Spleen (tissue), 11 donors: ENCODE data around the gene GSK3B. TPM values are rescaled to one million over a fixed set of nuclear protein-coding genes. Genes with fewer than 3 reads are reported as not detected.
A peak's percentile ranks its signal among the peaks of the same experiment; 100 is the strongest.
"Not testable (repeated sequence)": the region's sequence is repeated elsewhere in the genome, so short reads cannot be mapped to it uniquely, and the experiment has no call there.

Experiments used
- DNase-seq: peaks from one replicate; pipeline ENCODE4 v3.0.0-alpha.2; 2020
- H3K27ac ChIP-seq, 8 donors: fragments of 200-600 bp; sonication (generic) in 7 of 8; 1 replicate in 4 of 8; 2 replicates in 4 of 8; pipeline versions ENCODE4 v1.5.0 to v1.8.0; 2016 to 2021; ENCODE audit warnings: inconsistent platforms in 4 of 8, mild to moderate bottlenecking in 4 of 8, moderate library complexity in 1 of 8
- H3K27me3 ChIP-seq, 7 donors: fragments of 200-600 bp; sonication (generic) in 6 of 7; replicated peaks in 1 of 7; 1 replicate in 4 of 7; 2 replicates in 3 of 7; pipeline versions ENCODE4 v1.5.0 to v1.8.0; 2016 to 2021; ENCODE audit warnings: inconsistent platforms in 3 of 7, mild to moderate bottlenecking in 1 of 7
- H3K36me3 ChIP-seq, 6 donors: fragments of 200-600 bp; sonication (generic) in 5 of 6; 1 replicate in 4 of 6; 2 replicates in 2 of 6; pipeline versions ENCODE4 v1.5.0 to v1.8.0; 2016 to 2021; ENCODE audit warnings: inconsistent platforms in 2 of 6
- H3K4me1 ChIP-seq, 6 donors: fragments of 200-600 bp; sonication (generic) in 5 of 6; 1 replicate in 3 of 6; 2 replicates in 3 of 6; pipeline versions ENCODE4 v1.5.0 to v1.8.0; 2016 to 2021; ENCODE audit warnings: inconsistent platforms in 3 of 6
- H3K4me3 ChIP-seq, 8 donors: fragments of 200-600 bp; sonication (generic) in 7 of 8; 1 replicate in 4 of 8; 2 replicates in 4 of 8; pipeline versions ENCODE4 v1.5.0 to v1.8.0; 2016 to 2021; ENCODE audit warnings: inconsistent platforms in 4 of 8, mild to moderate bottlenecking in 4 of 8, moderate library complexity in 2 of 8
- H3K9me3 ChIP-seq, 8 donors: fragments of 200-600 bp; sonication (generic) in 7 of 8; 1 replicate in 4 of 8; 2 replicates in 4 of 8; pipeline versions ENCODE4 v1.5.0 to v1.8.0; 2016 to 2021; ENCODE audit warnings: inconsistent platforms in 4 of 8
- CTCF ChIP-seq, 11 experiments: fragments of 200-600 bp in 7 of 11; fragments of 450-650 bp in 4 of 11; sonication (generic) in 4 of 11; IDR thresholded peaks in 8 of 11; conservative IDR thresholded peaks in 3 of 11; 1 replicate in 7 of 11; 2 replicates in 4 of 11; pipeline versions ENCODE4 v1.4.0 to v1.8.0; 2016 to 2021; ENCODE audit warnings: antibody characterized with exemption in 11 of 11, inconsistent platforms in 4 of 11, mild to moderate bottlenecking in 1 of 11
- POLR2A ChIP-seq, 3 donors: fragments of 450-650 bp; IDR thresholded peaks; one replicate each; pipeline ENCODE4 v1.5.1; 2017; ENCODE audit warnings: antibody characterized with exemption in 3 of 3, mild to moderate bottlenecking in 1 of 3
- POLR2AphosphoS5 ChIP-seq, 3 donors: sonication (generic); formaldehyde crosslinking; IDR thresholded peaks; one replicate each; pipeline ENCODE4 v1.5.1; 2017; ENCODE audit warnings: antibody characterized with exemption in 3 of 3
- WGBS, 5 donors: extraction: QIAGEN DNeasy Blood & Tissue Kit in 3 of 5; methylation state at CpG; one replicate each; pipeline versions ENCODE4 v1.1.5 to v1.1.7; 2013 to 2018; 5-methylcytosine and 5-hydroxymethylcytosine counted together
- intact Hi-C: fragments of 100-400 bp; cut with DNase I; formaldehyde crosslinking; loops from one replicate; pipeline ENCODE4 v1.15.0; 2023; ENCODE audit warnings: low total_unique reads
- polyA plus RNA-seq, 3 donors: library from polyadenylated mRNA; stranded (reverse); fragments of 200-250 nt; gene quantifications; one replicate each; pipeline ENCODE4 v1.2.1, GENCODE V29; 2013
- total RNA-seq, 7 donors: library from RNA; depleted of rRNA in 3 of 7; stranded (reverse); fragments of >200 nt in 3 of 7; fragmentation: NEBNext Ultra II Directional in 4 of 7; extraction: Animal tissue kit (Norgen Biotek cat#: 25700) in 4 of 7; gene quantifications; one replicate each; pipeline versions ENCODE4 v1.1.0 to v1.2.1, GENCODE V29; 2016 to 2021
- donor health status: healthy with polysubstance abuse.
- donor health status: DM: no; HTN: no; CAD: no; lungs with moderate emphysema.
- donor health status: DM: no; HTN: no; CAD: no.
- donor health status: Bipolar disorder and iron deficiency.
- donor health status: healthy.
- donor health status: DM: no; HTN: no; CAD: no.
- donor health status: DM: yes; HTN: yes; CAD: no.

GSK3B gene
- total and polyA plus RNA-seq, 10 donors: 4.7 to 62.2 (median 53.1) TPM

DNA sequence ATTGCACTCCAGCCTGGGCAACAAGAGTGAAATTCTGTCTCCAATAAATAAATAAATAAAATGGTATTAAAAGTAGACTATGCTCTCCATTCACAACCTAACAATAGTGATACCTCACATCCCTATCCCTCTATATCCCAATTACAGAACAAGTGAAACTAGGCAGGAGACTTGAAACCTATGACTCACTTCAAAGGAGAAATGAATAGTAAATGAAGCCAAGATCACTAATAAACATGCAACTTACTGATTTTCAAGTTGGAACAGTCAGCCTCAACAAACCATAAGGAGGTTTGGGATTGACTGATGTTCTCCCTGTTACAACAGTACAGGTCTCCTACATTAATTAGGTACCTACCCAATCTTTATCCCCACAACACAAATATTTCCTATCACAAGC lies 103.4 kb downstream of the GSK3B start:
- Histone ChIP-seq H3K4me3 (no peak overlapping the region), H3K27ac (no peak overlapping the region), H3K36me3 (peaks cover 0 to 6% (median 0%) of the 10 kb centered on the region in 6 donors), H3K9me3 (peaks cover 0 to 16% (median 14%) of the 10 kb centered on the region in 8 donors), H3K4me1 (peaks cover 0 to 41% (median 14%) of the 10 kb centered on the region in 6 donors), H3K27me3 (no peaks in the 10 kb centered on the region)
- intact Hi-C loops: no loop called here
- DNase-seq: no peak
- TF ChIP-seq CTCF (IDR thresholded peaks at IDR 0.05 in 8 of 11, conservative IDR thresholded peaks at IDR 0.05 in 3 of 11) (no peak), POLR2AphosphoS5 (IDR thresholded peaks at IDR 0.05) (no peak), POLR2A (IDR thresholded peaks at IDR 0.05) (no peak)

DNA sequence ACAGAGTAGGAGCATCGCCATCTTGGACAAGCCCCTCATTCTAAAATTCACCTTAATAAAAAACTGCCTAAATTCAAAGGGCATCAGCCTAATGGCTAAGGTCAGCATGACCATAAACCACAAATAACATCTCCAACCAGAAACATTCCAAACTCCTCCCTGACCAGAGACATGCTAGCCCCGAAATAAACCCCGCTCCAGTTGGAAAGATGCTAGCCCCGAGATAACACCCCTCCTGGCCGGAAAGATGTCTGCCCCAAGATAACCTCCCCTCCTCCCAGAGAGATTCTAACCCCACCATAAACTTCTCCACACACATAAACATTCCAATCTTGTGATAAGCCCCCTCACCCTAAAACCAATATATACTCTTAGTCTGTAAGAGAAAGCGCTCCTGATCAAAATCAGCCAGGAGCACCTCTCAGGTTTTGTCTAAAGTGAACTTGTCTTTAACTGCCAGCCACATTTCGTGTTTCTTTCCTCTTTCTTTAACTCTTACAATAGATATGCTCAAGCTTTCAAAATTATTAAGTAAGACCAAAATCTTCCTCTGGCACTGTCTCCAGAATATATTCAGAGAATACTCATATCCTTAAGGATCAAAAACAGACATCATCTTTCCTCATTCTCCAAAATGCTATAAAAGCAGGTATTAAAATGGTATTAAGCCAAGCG lies 104.1 kb downstream of the GSK3B start:
- TF ChIP-seq POLR2AphosphoS5 (IDR thresholded peaks at IDR 0.05): no peak
- no peak for TF ChIP-seq CTCF (IDR thresholded peaks at IDR 0.05 in 8 of 11, conservative IDR thresholded peaks at IDR 0.05 in 3 of 11)
- no peak for TF ChIP-seq POLR2A (IDR thresholded peaks at IDR 0.05)
- DNase-seq: no peak
- WGBS, 5 donors: 94 to 97% (median 95%) methylated on average over 8 of the region's 8 CpGs
- Histone ChIP-seq H3K27ac (no peak overlapping the region), H3K27me3 (no peaks in the 10 kb centered on the region), H3K4me3 (no peak overlapping the region), H3K4me1 (peaks cover 0 to 41% (median 14%) of the 10 kb centered on the region in 6 donors), H3K36me3 (no peaks in the 10 kb centered on the region), H3K9me3 (peaks cover 0 to 24% (median 22%) of the 10 kb centered on the region in 8 donors)
- intact Hi-C loops: no loop called here

- H3K27me3 ChIP-seq, intact Hi-C loops, H3K27ac ChIP-seq, H3K4me3 ChIP-seq, DNase-seq, H3K36me3 ChIP-seq: not testable (repeated sequence)
- H3K4me1 ChIP-seq: peaks cover 0 to 23% (median 3%) of the 10 kb centered on the region in 6 donors
- 97 to 99% (median 98%) methylated on average over 4 of the region's 4 CpGs for WGBS, 5 donors
- peaks cover 3 to 50% (median 42%) of the 10 kb centered on the region in 8 donors for H3K9me3 ChIP-seq
These were observed 107.4 kb downstream of the GSK3B start for GRCh38 chr3:119986812-119987211.

DNA sequence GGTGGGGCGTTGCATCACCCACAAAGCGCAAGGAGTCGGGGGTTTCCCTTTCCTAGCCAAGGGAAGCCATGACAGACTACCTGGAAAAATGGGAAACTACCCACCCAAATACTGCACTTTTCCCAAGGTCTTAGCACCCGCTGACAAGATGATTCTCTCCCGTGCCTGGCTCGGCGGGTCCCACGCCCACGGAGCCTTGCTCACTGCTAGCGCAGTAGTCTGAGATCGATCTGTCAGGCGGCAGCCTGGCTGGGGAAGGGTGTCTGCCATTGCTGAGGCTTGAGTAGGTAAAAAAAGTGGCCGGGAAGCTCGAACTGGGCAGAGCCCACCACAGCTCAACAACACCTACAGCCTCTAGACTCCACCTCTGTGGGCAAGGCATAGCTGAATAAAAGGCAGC lies 112.9 kb downstream of the GSK3B start:
- Histone ChIP-seq H3K4me1 (peaks cover 0 to 6% (median 0%) of the 10 kb centered on the region in 6 donors), H3K27ac (no peak overlapping the region), H3K4me3 (no peak overlapping the region), H3K27me3 (no peaks in the 10 kb centered on the region), H3K9me3 (peaks cover 3 to 39% (median 34%) of the 10 kb centered on the region in 8 donors), H3K36me3 (peaks cover 0 to 24% (median 2%) of the 10 kb centered on the region in 6 donors)
- no peak for DNase-seq
- TF ChIP-seq CTCF (IDR thresholded peaks at IDR 0.05 in 8 of 11, conservative IDR thresholded peaks at IDR 0.05 in 3 of 11): no peak
- peak in 2 of 3 donors; percentile 9 to 20 for TF ChIP-seq POLR2AphosphoS5 (IDR thresholded peaks at IDR 0.05)
- intact Hi-C loops: no loop called here
- 93 to 98% (median 97%) methylated on average over 10 to 14 of the region's 14 CpGs for WGBS, 5 donors
